Activated CD4-positive, alpha-beta T cell treated with anti-CD3 and anti-CD28 coated beads, Interleukin-2, amount 50 U/mL, for 16 hours (primary cell): ENCODE data around the gene JARID2.
"Not testable (repeated sequence)": the region's sequence is repeated elsewhere in the genome, so short reads cannot be mapped to it uniquely, and the experiment has no call there.

Source experiments
- DNase-seq: peaks from one replicate; pipeline ENCODE4 v3.0.0-alpha.2; 2020

JARID2 gene

GRCh38 chr6:15316754-15317153 lies 70.9 kb downstream of the JARID2 start:
- DNase-seq = no peak

- no peak for DNase-seq
Measured at GRCh38 chr6:15317251-15317650, 71.4 kb downstream of the JARID2 start.

- no peak for DNase-seq
Measured at GRCh38 chr6:15317934-15318902, 72.3 kb downstream of the JARID2 start.

GRCh38 chr6:15319677-15320076 lies 73.8 kb downstream of the JARID2 start:
- no peak for DNase-seq

- no peak for DNase-seq
Measured at GRCh38 chr6:15320693-15321092, 74.8 kb downstream of the JARID2 start.

- no peak for DNase-seq
Measured at GRCh38 chr6:15322184-15322583, 76.3 kb downstream of the JARID2 start.

- no peak for DNase-seq
Measured at GRCh38 chr6:15322781-15323536, 77.1 kb downstream of the JARID2 start.

- not testable (repeated sequence) for DNase-seq
Measured at GRCh38 chr6:15323611-15324010, 77.7 kb downstream of the JARID2 start.

- DNase-seq = no peak
Measured at GRCh38 chr6:15324427-15324985, 78.6 kb downstream of the JARID2 start.

- no peak for DNase-seq
Measured at GRCh38 chr6:15325540-15325955, 79.7 kb downstream of the JARID2 start.

GRCh38 chr6:15326067-15326614 lies 80.3 kb downstream of the JARID2 start:
- no peak for DNase-seq

GRCh38 chr6:15327271-15327670 lies 81.4 kb downstream of the JARID2 start:
- peak; percentile 55 for DNase-seq

- DNase-seq = no peak
Measured at GRCh38 chr6:15329197-15329671, 83.4 kb downstream of the JARID2 start.

- DNase-seq = no peak
Measured at GRCh38 chr6:15330174-15330944, 84.5 kb downstream of the JARID2 start.

GRCh38 chr6:15331143-15331542 lies 85.3 kb downstream of the JARID2 start:
- no peak for DNase-seq

GRCh38 chr6:15331629-15332251 lies 85.9 kb downstream of the JARID2 start:
- no peak for DNase-seq

GRCh38 chr6:15332446-15332845 lies 86.6 kb downstream of the JARID2 start:
- no peak for DNase-seq

GRCh38 chr6:15335385-15335784 lies 89.5 kb downstream of the JARID2 start:
- DNase-seq = no peak

GRCh38 chr6:15335916-15336315 lies 90.0 kb downstream of the JARID2 start:
- no peak for DNase-seq

- no peak for DNase-seq
Measured at GRCh38 chr6:15336900-15337560, 91.2 kb downstream of the JARID2 start.

- no peak for DNase-seq
Measured at GRCh38 chr6:15337582-15337981, 91.7 kb downstream of the JARID2 start.
